ENCODE measurements around the gene OPRM1.

The OPRM1 gene

GRCh38 chr6:154154389-154154967, 115.4 kb downstream of the OPRM1 start:
- TF ChIP-seq GATA2 (IDR thresholded peaks at IDR 0.05; ENCODE audit: low read depth, low read length): no peak
- TF ChIP-seq GATA3 (IDR thresholded peaks at IDR 0.05; ENCODE audit: low read depth, low read length): no peak

GRCh38 chr6:154156135-154156896, 117.3 kb downstream of the OPRM1 start:
- TF ChIP-seq GATA2 (IDR thresholded peaks at IDR 0.05; ENCODE audit: low read depth, low read length) (no peak), GATA3 (IDR thresholded peaks at IDR 0.05; ENCODE audit: low read depth, low read length) (no peak)

- TF ChIP-seq GATA2 (IDR thresholded peaks at IDR 0.05; ENCODE audit: low read depth, low read length) (no peak), GATA3 (IDR thresholded peaks at IDR 0.05; ENCODE audit: low read depth, low read length) (no peak)
Observed at GRCh38 chr6:154157082-154157481, 118.0 kb downstream of the OPRM1 start.

- TF ChIP-seq GATA2 (IDR thresholded peaks at IDR 0.05; ENCODE audit: low read depth, low read length) (no peak), GATA3 (IDR thresholded peaks at IDR 0.05; ENCODE audit: low read depth, low read length) (no peak)
Observed at GRCh38 chr6:154157706-154158105, 118.7 kb downstream of the OPRM1 start.

GRCh38 chr6:154159126-154159525, 120.1 kb downstream of the OPRM1 start:
- TF ChIP-seq GATA2 (IDR thresholded peaks at IDR 0.05; ENCODE audit: low read depth, low read length) (no peak), GATA3 (IDR thresholded peaks at IDR 0.05; ENCODE audit: low read depth, low read length) (no peak)

GRCh38 chr6:154161689-154162088, 122.6 kb downstream of the OPRM1 start:
- TF ChIP-seq GATA3 (IDR thresholded peaks at IDR 0.05; ENCODE audit: low read depth, low read length) (no peak), GATA2 (IDR thresholded peaks at IDR 0.05; ENCODE audit: low read depth, low read length) (no peak)

- TF ChIP-seq GATA2 (IDR thresholded peaks at IDR 0.05; ENCODE audit: low read depth, low read length): no peak
Observed at GRCh38 chr6:154164397-154164796, 125.4 kb downstream of the OPRM1 start.

- no peak for TF ChIP-seq GATA2 (IDR thresholded peaks at IDR 0.05; ENCODE audit: low read depth, low read length)
- no peak for TF ChIP-seq GATA3 (IDR thresholded peaks at IDR 0.05; ENCODE audit: low read depth, low read length)
Observed at GRCh38 chr6:154165478-154165877, 126.4 kb downstream of the OPRM1 start.

GRCh38 chr6:154166140-154166539, 127.1 kb downstream of the OPRM1 start:
- TF ChIP-seq GATA3 (IDR thresholded peaks at IDR 0.05; ENCODE audit: low read depth, low read length): no peak
- no peak for TF ChIP-seq GATA2 (IDR thresholded peaks at IDR 0.05; ENCODE audit: low read depth, low read length)

- TF ChIP-seq GATA3 (IDR thresholded peaks at IDR 0.05; ENCODE audit: low read depth, low read length): no peak
- TF ChIP-seq GATA2 (IDR thresholded peaks at IDR 0.05; ENCODE audit: low read depth, low read length): no peak
Observed at GRCh38 chr6:154167126-154167525, 128.1 kb downstream of the OPRM1 start.

- TF ChIP-seq GATA3 (IDR thresholded peaks at IDR 0.05; ENCODE audit: low read depth, low read length) (no peak), GATA2 (IDR thresholded peaks at IDR 0.05; ENCODE audit: low read depth, low read length) (no peak)
Observed at GRCh38 chr6:154169193-154169847, 130.3 kb downstream of the OPRM1 start.

GRCh38 chr6:154170106-154170505, 131.1 kb downstream of the OPRM1 start:
- TF ChIP-seq GATA3 (IDR thresholded peaks at IDR 0.05; ENCODE audit: low read depth, low read length) (no peak), GATA2 (IDR thresholded peaks at IDR 0.05; ENCODE audit: low read depth, low read length) (no peak)

GRCh38 chr6:154179434-154179833, 140.4 kb downstream of the OPRM1 start:
- TF ChIP-seq GATA3 (IDR thresholded peaks at IDR 0.05; ENCODE audit: low read depth, low read length) (no peak), GATA2 (IDR thresholded peaks at IDR 0.05; ENCODE audit: low read depth, low read length) (no peak)

- no peak for TF ChIP-seq GATA3 (IDR thresholded peaks at IDR 0.05; ENCODE audit: low read depth, low read length)
- TF ChIP-seq GATA2 (IDR thresholded peaks at IDR 0.05; ENCODE audit: low read depth, low read length): no peak
Observed at GRCh38 chr6:154187203-154187602, 148.2 kb downstream of the OPRM1 start.

GRCh38 chr6:154187714-154188113, 148.7 kb downstream of the OPRM1 start:
- TF ChIP-seq GATA3 (IDR thresholded peaks at IDR 0.05; ENCODE audit: low read depth, low read length): no peak
- TF ChIP-seq GATA2 (IDR thresholded peaks at IDR 0.05; ENCODE audit: low read depth, low read length): no peak

Data from SH-SY5Y (cell line).